Measurements from ENCODE around the gene ZNF136.

GRCh38 chr19:12198136-12198535 is 35.2 kb downstream of the ZNF136 start:
- TF ChIP-seq POLR2A (IDR thresholded peaks at IDR 0.05) (no peak), CTCF (IDR thresholded peaks at IDR 0.05 in 4 of 5, conservative IDR thresholded peaks at IDR 0.05 in 1 of 5) (no peak)
